Body of pancreas (tissue), 4 donors: ENCODE data around the gene GAP43. TPM values are rescaled to one million over a fixed set of nuclear protein-coding genes. Genes with fewer than 3 reads are reported as not detected.

Source experiments
- ATAC-seq: fragments of 150-250 bp; one replicate; pipeline ENCODE4 v1.9.1; 2016
- DNase-seq, 4 donors: peaks; one replicate each; pipeline ENCODE4 v3.0.0-alpha.2; 2019
- H3K27ac ChIP-seq, 4 donors: fragments of 200-600 bp; sonication (generic); 1 replicate in 3 of 4; 2 replicates in 1 of 4; pipeline versions ENCODE4 v1.5.1 to v1.6.1; 2016 to 2019; ENCODE audit warnings: mild to moderate bottlenecking in 1 of 4, mixed read lengths in 1 of 4, moderate library complexity in 1 of 4
- H3K27me3 ChIP-seq, 2 donors: fragments of 200-600 bp; sonication (generic); one replicate each; pipeline ENCODE4 v1.6.0; 2016; ENCODE audit warnings: mild to moderate bottlenecking in 1 of 2
- H3K36me3 ChIP-seq, 2 donors: fragments of 200-600 bp; sonication (generic); replicated peaks in 1 of 2; 2 replicates each; pipeline ENCODE4 v1.5.1; 2016; ENCODE audit warnings: low read depth in 2 of 2; ENCODE audit not compliant: insufficient read depth in 1 of 2
- H3K4me1 ChIP-seq: fragments of 200-600 bp; sonication (generic); one replicate; pipeline ENCODE4 v1.6.0; 2016
- H3K4me3 ChIP-seq, 2 donors: fragments of 200-600 bp; sonication (generic); 1 replicate in 1 of 2; 2 replicates in 1 of 2; pipeline ENCODE4 v1.5.1; 2016 to 2019
- H3K9me3 ChIP-seq, 3 donors: fragments of 200-600 bp; sonication (generic); 1 replicate in 2 of 3; 2 replicates in 1 of 3; pipeline ENCODE4 v1.5.1; 2016
- CTCF ChIP-seq, 7 experiments: fragments of 450-650 bp in 4 of 7; fragments of 200-600 bp in 3 of 7; sonication (generic) in 3 of 7; IDR thresholded peaks; one replicate each; pipeline ENCODE4 v1.5.1; 2016 to 2019; ENCODE audit warnings: antibody characterized with exemption in 7 of 7
- POLR2A ChIP-seq, 3 donors: fragments of 450-650 bp; IDR thresholded peaks; one replicate each; pipeline ENCODE4 v1.6.1; 2016; ENCODE audit warnings: antibody characterized with exemption in 3 of 3, mild to moderate bottlenecking in 2 of 3
- WGBS, 2 donors: methylation state at CpG; one replicate each; pipeline ENCODE4 v1.1.5; 2017; 5-methylcytosine and 5-hydroxymethylcytosine counted together
- intact Hi-C: fragments of 100-400 bp; cut with DNase I; formaldehyde crosslinking; loops from one replicate; pipeline ENCODE4 v1.15.1; 2023
- total RNA-seq, 2 donors: library from RNA; depleted of rRNA; stranded (reverse); fragments of >200 nt; gene quantifications; one replicate each; pipeline ENCODE4 v1.1.0, GENCODE V29; 2016

Gene GAP43
- total RNA-seq, 2 donors from 2014 or later: 0.26 TPM; not detected in 1

DNA sequence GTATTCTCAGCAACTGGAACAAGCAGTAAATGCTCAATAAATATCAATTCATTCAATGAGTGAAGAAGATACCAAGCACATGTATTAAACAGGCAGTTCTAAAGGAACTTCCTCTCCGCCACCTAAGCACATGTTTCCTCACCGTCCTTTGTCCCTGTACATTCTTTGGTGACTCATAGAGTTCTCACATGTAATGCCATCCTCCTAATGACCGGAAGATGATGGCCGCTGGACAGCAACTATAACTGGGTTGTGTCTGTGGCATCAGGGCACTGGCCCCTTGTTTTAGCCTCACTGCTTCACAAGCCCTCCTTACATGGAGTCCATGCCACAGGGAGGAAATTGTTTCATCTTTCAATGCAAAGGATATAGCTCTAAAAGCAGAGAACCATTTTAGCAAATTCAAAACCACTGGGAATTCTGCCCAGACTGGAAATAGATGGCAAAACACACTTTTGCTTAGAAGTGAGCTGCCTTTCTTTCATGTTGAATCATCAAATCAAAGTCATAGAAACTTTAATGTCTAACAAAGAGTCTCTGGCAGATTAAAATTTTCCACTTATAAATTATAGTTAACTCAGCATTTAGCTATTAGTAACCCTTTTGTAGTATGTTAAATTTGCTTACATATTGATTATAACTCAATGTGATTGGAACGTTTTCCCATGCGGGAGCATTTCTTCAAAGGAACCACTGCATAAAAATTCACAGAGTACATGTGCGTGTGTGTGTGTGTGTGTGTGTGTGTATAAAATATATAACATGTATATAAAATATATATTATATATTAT lies 74.1 kb downstream of the GAP43 start:
- no peak for DNase-seq
- H3K4me1 ChIP-seq: no peaks in the 10 kb centered on the region
- H3K36me3 ChIP-seq: no peaks in the 10 kb centered on the region
- TF ChIP-seq CTCF (IDR thresholded peaks at IDR 0.05) (no peak), POLR2A (IDR thresholded peaks at IDR 0.05) (no peak)
- H3K27ac ChIP-seq: no peak overlapping the region
- no peak overlapping the region for H3K4me3 ChIP-seq
- H3K9me3 ChIP-seq: no peaks in the 10 kb centered on the region
- no peak for ATAC-seq
- WGBS, 2 donors: 87 to 91% methylated on average over 7 of the region's 7 CpGs
- intact Hi-C loops: no loop called here
- H3K27me3 ChIP-seq: no peaks in the 10 kb centered on the region

GRCh38 chr3:115698851-115699591 lies 75.7 kb downstream of the GAP43 start:
- Histone ChIP-seq H3K27me3 (no peaks in the 10 kb centered on the region), H3K27ac (no peak overlapping the region), H3K4me1 (no peaks in the 10 kb centered on the region), H3K9me3 (no peaks in the 10 kb centered on the region), H3K4me3 (no peak overlapping the region), H3K36me3 (no peaks in the 10 kb centered on the region)
- no peak for TF ChIP-seq POLR2A (IDR thresholded peaks at IDR 0.05)
- no peak for TF ChIP-seq CTCF (IDR thresholded peaks at IDR 0.05)
- WGBS, 2 donors: 51 to 71% methylated on average over 8 of the region's 8 CpGs
- ATAC-seq (no peak), DNase-seq (no peak)
- intact Hi-C loops: no loop called here

GRCh38 chr3:115699706-115700105 lies 76.4 kb downstream of the GAP43 start:
- no peaks in the 10 kb centered on the region for H3K9me3 ChIP-seq
- TF ChIP-seq CTCF (IDR thresholded peaks at IDR 0.05) (no peak), POLR2A (IDR thresholded peaks at IDR 0.05) (no peak)
- no peaks in the 10 kb centered on the region for H3K36me3 ChIP-seq
- H3K4me1 ChIP-seq: no peaks in the 10 kb centered on the region
- no peak overlapping the region for H3K27ac ChIP-seq
- H3K4me3 ChIP-seq: no peak overlapping the region
- no peaks in the 10 kb centered on the region for H3K27me3 ChIP-seq
- DNase-seq: no peak
- ATAC-seq: no peak
- intact Hi-C loops: no loop called here

GRCh38 chr3:115702598-115702997 lies 79.3 kb downstream of the GAP43 start:
- ATAC-seq: no peak
- intact Hi-C loops: no loop called here

More at GRCh38 chr3:115702598-115702997, 79.3 kb downstream of the GAP43 start:
- H3K27me3 ChIP-seq: no peaks in the 10 kb centered on the region
- no peak overlapping the region for H3K4me3 ChIP-seq
- DNase-seq: no peak
- H3K36me3 ChIP-seq: no peaks in the 10 kb centered on the region
- 95 to 100% methylated on average over 2 of the region's 2 CpGs for WGBS, 2 donors
- H3K27ac ChIP-seq: no peak overlapping the region
- TF ChIP-seq CTCF (IDR thresholded peaks at IDR 0.05): no peak
- no peak for TF ChIP-seq POLR2A (IDR thresholded peaks at IDR 0.05)
- H3K9me3 ChIP-seq: no peaks in the 10 kb centered on the region
- H3K4me1 ChIP-seq: peaks cover 12% of the 10 kb centered on the region
